Loucy (cell line): Measurements from ENCODE around the gene APLF.

ENCODE experiments used
- H2AFZ ChIP-seq: fragments of 200-600 bp; sonication (generic); 2 replicates; pipeline ENCODE4 v1.6.0; 2016; ENCODE audit warnings: antibody characterized with exemption, mild to moderate bottlenecking, low read length, moderate library complexity
- H3F3A ChIP-seq: fragments of 200-600 bp; 2 replicates; pipeline ENCODE4 v1.6.0; 2016; ENCODE audit warnings: antibody characterized with exemption, low read depth, mild to moderate bottlenecking
- H3K27me3 ChIP-seq: fragments of 200-600 bp; sonication (generic); 2 replicates; pipeline ENCODE4 v1.6.1; 2014; ENCODE audit warnings: low read length, mild to moderate bottlenecking; ENCODE audit not compliant: insufficient read depth, poor library complexity, severe bottlenecking
- H3K36me3 ChIP-seq: fragments of 200-600 bp; sonication (generic); 2 replicates; pipeline ENCODE4 v1.6.1; 2016; ENCODE audit warnings: low read length; ENCODE audit not compliant: insufficient read depth
- H3K4me1 ChIP-seq: fragments of 200-600 bp; sonication (generic); 2 replicates; pipeline ENCODE4 v1.5.1; 2014; ENCODE audit warnings: low read length, mild to moderate bottlenecking; ENCODE audit not compliant: insufficient read depth, poor library complexity, severe bottlenecking
- H3K4me2 ChIP-seq: fragments of 200-600 bp; sonication (generic); 2 replicates; pipeline ENCODE4 v1.6.0; 2014; ENCODE audit warnings: antibody characterized with exemption, low read length, low read depth, mild to moderate bottlenecking; ENCODE audit not compliant: poor library complexity, severe bottlenecking
- H3K4me3 ChIP-seq: fragments of 200-600 bp; sonication (generic); 2 replicates; pipeline ENCODE4 v1.5.1; 2014; ENCODE audit warnings: low read length, mild to moderate bottlenecking, mixed read lengths; ENCODE audit not compliant: poor library complexity, severe bottlenecking
- H3K79me2 ChIP-seq: fragments of 200-600 bp; sonication (generic); 2 replicates; pipeline ENCODE4 v1.6.1; 2014; ENCODE audit warnings: low read length; ENCODE audit not compliant: insufficient read depth
- H3K9ac ChIP-seq: fragments of 200-600 bp; sonication (generic); 2 replicates; pipeline ENCODE4 v1.6.0; 2014; ENCODE audit warnings: mild to moderate bottlenecking, low read depth, low read length, moderate library complexity; ENCODE audit not compliant: poor library complexity, severe bottlenecking
- H3K9me2 ChIP-seq: fragments of 200-600 bp; sonication (generic); replicated peaks from 2 replicates; pipeline ENCODE4 v1.6.1; 2016; ENCODE audit warnings: low read depth, low read length, mixed read lengths
- H3K9me3 ChIP-seq: fragments of 200-600 bp; sonication (generic); 2 replicates; pipeline ENCODE4 v1.6.1; 2014; ENCODE audit warnings: mild to moderate bottlenecking, antibody characterized with exemption, low read length, low read depth; ENCODE audit not compliant: insufficient read depth
- H4K20me1 ChIP-seq: fragments of 200-600 bp; sonication (generic); 2 replicates; pipeline ENCODE4 v1.6.0; 2014; ENCODE audit warnings: antibody characterized with exemption, low read length, mild to moderate bottlenecking; ENCODE audit not compliant: insufficient read depth, poor library complexity, severe bottlenecking
- EZH2phosphoT487 ChIP-seq: fragments of 200-600 bp; IDR thresholded peaks from 2 replicates; pipeline ENCODE4 v1.6.1; 2018; ENCODE audit warnings: antibody characterized with exemption, mild to moderate bottlenecking, moderate library complexity, borderline replicate concordance
- TF ChIP-seq, protein P1 (sequence below): fragments of 200-600 bp; sonication (generic); conservative IDR thresholded peaks from 2 replicates; pipeline ENCODE4 v1.5.1; 2014; ENCODE audit warnings: mild to moderate bottlenecking, antibody characterized with exemption, low read length

APLF gene

DNA sequence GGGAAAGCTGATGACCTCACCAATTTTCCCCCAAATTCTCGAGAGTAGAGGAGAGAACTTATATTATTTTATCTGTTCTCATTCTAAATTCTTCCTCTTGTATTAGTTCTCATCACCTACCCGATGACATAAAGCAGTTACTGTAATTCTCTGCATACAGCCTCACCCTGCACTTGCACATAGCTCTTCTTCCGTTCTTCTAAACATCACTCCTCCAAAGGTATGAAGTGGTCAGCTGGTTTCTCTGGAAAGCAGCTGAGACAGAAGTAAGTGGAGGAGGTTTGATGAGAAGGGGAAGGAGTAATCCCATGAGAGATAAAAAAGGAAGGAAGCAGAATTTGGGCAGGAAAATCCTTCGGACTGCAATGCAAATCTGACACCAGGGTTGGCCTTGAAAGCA, 39.3 kb upstream of the APLF start:
- Histone ChIP-seq H3K9ac (no peak overlapping the region), H3K27me3 (no peaks in the 10 kb centered on the region), H3K4me3 (no peak overlapping the region), H3K4me2 (no peak overlapping the region), H3K4me1 (peaks cover 25% of the 10 kb centered on the region), H3K79me2 (no peaks in the 10 kb centered on the region), H3K9me3 (no peaks in the 10 kb centered on the region), H4K20me1 (no peaks in the 10 kb centered on the region), H2AFZ (no peak overlapping the region), H3K36me3 (no peaks in the 10 kb centered on the region), H3F3A (no peaks in the 10 kb centered on the region), H3K9me2 (no peaks in the 10 kb centered on the region)
- TF ChIP-seq, protein P1, sequence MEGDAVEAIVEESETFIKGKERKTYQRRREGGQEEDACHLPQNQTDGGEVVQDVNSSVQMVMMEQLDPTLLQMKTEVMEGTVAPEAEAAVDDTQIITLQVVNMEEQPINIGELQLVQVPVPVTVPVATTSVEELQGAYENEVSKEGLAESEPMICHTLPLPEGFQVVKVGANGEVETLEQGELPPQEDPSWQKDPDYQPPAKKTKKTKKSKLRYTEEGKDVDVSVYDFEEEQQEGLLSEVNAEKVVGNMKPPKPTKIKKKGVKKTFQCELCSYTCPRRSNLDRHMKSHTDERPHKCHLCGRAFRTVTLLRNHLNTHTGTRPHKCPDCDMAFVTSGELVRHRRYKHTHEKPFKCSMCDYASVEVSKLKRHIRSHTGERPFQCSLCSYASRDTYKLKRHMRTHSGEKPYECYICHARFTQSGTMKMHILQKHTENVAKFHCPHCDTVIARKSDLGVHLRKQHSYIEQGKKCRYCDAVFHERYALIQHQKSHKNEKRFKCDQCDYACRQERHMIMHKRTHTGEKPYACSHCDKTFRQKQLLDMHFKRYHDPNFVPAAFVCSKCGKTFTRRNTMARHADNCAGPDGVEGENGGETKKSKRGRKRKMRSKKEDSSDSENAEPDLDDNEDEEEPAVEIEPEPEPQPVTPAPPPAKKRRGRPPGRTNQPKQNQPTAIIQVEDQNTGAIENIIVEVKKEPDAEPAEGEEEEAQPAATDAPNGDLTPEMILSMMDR: no peak
- TF ChIP-seq EZH2phosphoT487: no peak

DNA sequence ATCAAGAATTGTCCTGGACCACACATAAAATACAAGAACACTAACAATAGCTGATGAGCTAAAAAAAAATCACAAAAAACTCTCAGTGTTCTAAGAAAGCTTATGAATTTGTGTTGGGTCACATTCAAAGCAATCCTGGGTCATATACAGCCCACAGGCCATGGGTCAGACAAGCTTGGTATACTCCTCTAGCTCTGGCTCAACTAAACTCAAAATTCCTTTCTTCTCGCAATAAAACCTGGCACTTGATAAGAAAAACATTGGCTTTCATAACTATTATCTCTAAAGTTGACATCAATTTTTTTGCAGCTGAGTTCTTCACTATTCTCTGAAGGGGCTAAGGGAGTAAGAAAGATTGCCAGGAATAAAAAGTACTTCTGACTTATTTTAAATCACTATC, 38.6 kb upstream of the APLF start:
- no peaks in the 10 kb centered on the region for H3K27me3 ChIP-seq
- no peaks in the 10 kb centered on the region for H3K9me2 ChIP-seq
- H3K4me1 ChIP-seq: peaks cover 19% of the 10 kb centered on the region
- no peak for TF ChIP-seq EZH2phosphoT487
- TF ChIP-seq, protein P1: no peak
- H3F3A ChIP-seq: no peaks in the 10 kb centered on the region
- H4K20me1 ChIP-seq: no peaks in the 10 kb centered on the region
- H2AFZ ChIP-seq: no peak overlapping the region
- no peak overlapping the region for H3K4me2 ChIP-seq
- no peak overlapping the region for H3K4me3 ChIP-seq
- no peaks in the 10 kb centered on the region for H3K9me3 ChIP-seq
- no peaks in the 10 kb centered on the region for H3K36me3 ChIP-seq
- no peak overlapping the region for H3K9ac ChIP-seq
- no peaks in the 10 kb centered on the region for H3K79me2 ChIP-seq

DNA sequence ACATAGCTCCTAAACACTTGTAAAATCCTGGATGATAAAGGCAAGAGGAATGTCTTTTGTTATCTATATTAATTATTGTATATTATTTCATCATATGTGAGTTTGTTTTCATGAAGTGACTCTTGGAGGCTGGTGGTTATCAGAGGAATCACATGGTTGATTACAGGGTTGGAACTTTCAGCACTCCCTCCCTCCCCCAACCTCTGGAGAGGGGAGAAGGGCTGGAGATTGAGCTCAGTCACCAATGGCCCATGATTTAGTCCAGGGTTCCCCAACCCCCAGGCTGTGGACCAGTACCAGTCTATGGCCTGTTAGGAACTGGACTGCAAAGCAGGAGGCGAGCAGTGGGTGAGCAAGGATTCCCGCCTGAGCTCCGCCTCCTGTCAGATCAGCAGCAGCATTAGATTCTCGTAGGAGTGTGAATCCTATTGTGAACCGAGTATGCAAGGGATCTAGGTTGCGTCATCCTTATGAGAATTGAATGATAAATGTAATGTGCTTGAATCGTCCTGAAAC, 38.0 kb upstream of the APLF start:
- H2AFZ ChIP-seq: no peak overlapping the region
- no peaks in the 10 kb centered on the region for H3K9me2 ChIP-seq
- no peak overlapping the region for H3K9ac ChIP-seq
- no peak overlapping the region for H3K4me3 ChIP-seq
- no peaks in the 10 kb centered on the region for H3K36me3 ChIP-seq
- no peaks in the 10 kb centered on the region for H3K27me3 ChIP-seq
- TF ChIP-seq, protein P1: no peak
- no peak for TF ChIP-seq EZH2phosphoT487
- H3K4me1 ChIP-seq: peaks cover 13% of the 10 kb centered on the region
- H3F3A ChIP-seq: no peaks in the 10 kb centered on the region
- H3K79me2 ChIP-seq: no peaks in the 10 kb centered on the region
- H3K9me3 ChIP-seq: no peaks in the 10 kb centered on the region
- H4K20me1 ChIP-seq: no peaks in the 10 kb centered on the region
- no peak overlapping the region for H3K4me2 ChIP-seq
